Testis (tissue), 3 donors: Measurements from ENCODE around the gene STK36. TPM values are rescaled to one million over a fixed set of nuclear protein-coding genes. Genes with fewer than 3 reads are reported as not detected.

ENCODE experiments used
- DNase-seq: peaks from one replicate; pipeline ENCODE4 v3.0.0-alpha.2; 2019
- H3K27ac ChIP-seq, 2 donors: fragments of 200-600 bp; sonication (generic); one replicate each; pipeline ENCODE4 v1.5.1; 2019
- H3K27me3 ChIP-seq: fragments of 200-600 bp; sonication (generic); one replicate; pipeline ENCODE4 v1.5.1; 2019
- H3K36me3 ChIP-seq: fragments of 200-600 bp; sonication (generic); one replicate; pipeline ENCODE4 v1.5.1; 2017; ENCODE audit warnings: low read depth; ENCODE audit errors: missing control alignments
- H3K4me1 ChIP-seq: fragments of 200-600 bp; sonication (generic); one replicate; pipeline ENCODE4 v1.5.1; 2019
- H3K4me3 ChIP-seq, 2 donors: fragments of 200-600 bp; sonication (generic); one replicate each; pipeline ENCODE4 v1.5.1; 2017 to 2019
- H3K9me3 ChIP-seq: fragments of 200-600 bp; sonication (generic); one replicate; pipeline ENCODE4 v1.5.1; 2017
- CTCF ChIP-seq, 3 experiments: fragments of 450-650 bp in 2 of 3; fragments of 200-600 bp in 1 of 3; sonication (generic) in 1 of 3; IDR thresholded peaks; one replicate each; pipeline ENCODE4 v1.5.1; 2016 to 2019; ENCODE audit warnings: antibody characterized with exemption in 3 of 3, mild to moderate bottlenecking in 2 of 3, moderate library complexity in 1 of 3
- POLR2A ChIP-seq: fragments of 450-650 bp; IDR thresholded peaks from one replicate; pipeline ENCODE4 v1.6.1; 2017; ENCODE audit warnings: antibody characterized with exemption, mild to moderate bottlenecking, moderate library complexity
- WGBS, 2 donors: methylation state at CpG; one replicate each; pipeline ENCODE4 v1.1.5; 2018; 5-methylcytosine and 5-hydroxymethylcytosine counted together
- intact Hi-C: fragments of 100-400 bp; cut with DNase I; formaldehyde crosslinking; loops from one replicate; pipeline ENCODE4 v1.15.1; 2023; ENCODE audit warnings: low total_unique reads
- polyA plus RNA-seq: library from polyadenylated mRNA; stranded (reverse); fragments of 350-450 nt; fragmentation: Illumina TruSeq; extraction: RNeasy Lipid Tissue Mini Kit (QIAGEN cat#74804); gene quantifications from one replicate; pipeline ENCODE4 v1.2.3, GENCODE V29; 2014; ENCODE audit warnings: low read depth, low replicate concordance; ENCODE audit not compliant: insufficient read depth
- total RNA-seq, 2 donors: library from RNA; depleted of rRNA; stranded (reverse); fragments of >200 nt; gene quantifications; one replicate each; pipeline ENCODE4 v1.2.3, GENCODE V29; 2016

The STK36 gene
- total and polyA plus RNA-seq, 3 donors from 2014 or later: 153 to 186 (median 168) TPM

GRCh38 chr2:218659258-218659987 is 12.5 kb upstream of the STK36 start, which contains the start of the genes BCS1L and ZNF142:
Gene BCS1L (plus strand): TSS chr2:218659683. CDS start chr2:218660988, 1,305 bp downstream.
Gene ZNF142 (minus strand): TSS chr2:218659623. CDS start chr2:218656429, 3,194 bp downstream.
- TF ChIP-seq CTCF (IDR thresholded peaks at IDR 0.05) (no peak), POLR2A (no peak)
- no peaks in the 10 kb centered on the region for H3K36me3 ChIP-seq
- H3K9me3 ChIP-seq: no peaks in the 10 kb centered on the region
- DNase-seq: peak; percentile 98
- H3K27me3 ChIP-seq: no peaks in the 10 kb centered on the region
- peaks cover 10% of the 10 kb centered on the region for H3K4me1 ChIP-seq
- H3K27ac ChIP-seq: peak within 1 kb of the TSS; percentile 12 to 66
- 1% methylated on average over 26 to 49 of the region's 49 CpGs for WGBS, 2 donors
- intact Hi-C loops: no loop called here
- H3K4me3 ChIP-seq: peak within 1 kb of the TSS; percentile 75 to 77

GRCh38 chr2:218659988-218660358 is 11.9 kb upstream of the STK36 start:
- peak overlapping the region in 1 of 2 donors; percentile 66 for H3K27ac ChIP-seq
- H3K36me3 ChIP-seq: no peaks in the 10 kb centered on the region
- no peaks in the 10 kb centered on the region for H3K9me3 ChIP-seq
- H3K4me1 ChIP-seq: peaks cover 10% of the 10 kb centered on the region
- intact Hi-C loops: no loop called here
- TF ChIP-seq CTCF (IDR thresholded peaks at IDR 0.05) (no peak), POLR2A (no peak)
- no peaks in the 10 kb centered on the region for H3K27me3 ChIP-seq
- no peak for DNase-seq
- H3K4me3 ChIP-seq: peak overlapping the region; percentile 75 to 77
- 8 to 9% methylated on average over 8 of the region's 8 CpGs for WGBS, 2 donors

DNA sequence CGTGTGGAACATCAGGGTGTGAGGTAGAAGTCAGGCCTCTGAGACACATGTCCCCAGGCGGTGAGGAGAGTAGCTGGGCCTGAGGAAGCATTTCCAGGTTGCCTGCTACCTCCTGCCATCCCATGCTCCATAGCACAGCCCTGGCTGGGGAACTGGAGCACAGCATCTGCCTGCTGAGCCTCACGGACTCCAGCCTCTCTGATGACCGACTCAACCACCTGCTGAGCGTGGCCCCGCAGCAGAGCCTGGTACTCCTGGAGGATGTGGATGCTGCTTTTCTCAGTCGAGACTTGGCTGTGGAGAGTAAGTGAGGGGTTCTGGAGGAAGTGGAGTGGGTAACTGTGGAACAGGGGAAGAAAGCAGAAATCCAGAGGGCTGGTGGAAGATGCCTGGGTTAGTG is 9.5 kb upstream of the STK36 start:
- Histone ChIP-seq H3K4me3 (no peak overlapping the region), H3K9me3 (no peaks in the 10 kb centered on the region), H3K27me3 (no peaks in the 10 kb centered on the region), H3K4me1 (peaks cover 10% of the 10 kb centered on the region), H3K27ac (no peak overlapping the region), H3K36me3 (no peaks in the 10 kb centered on the region)
- 84 to 89% methylated on average over 7 of the region's 7 CpGs for WGBS, 2 donors
- intact Hi-C loops: no loop called here
- DNase-seq: no peak
- no peak for TF ChIP-seq CTCF (IDR thresholded peaks at IDR 0.05)
- no peak for TF ChIP-seq POLR2A

DNA sequence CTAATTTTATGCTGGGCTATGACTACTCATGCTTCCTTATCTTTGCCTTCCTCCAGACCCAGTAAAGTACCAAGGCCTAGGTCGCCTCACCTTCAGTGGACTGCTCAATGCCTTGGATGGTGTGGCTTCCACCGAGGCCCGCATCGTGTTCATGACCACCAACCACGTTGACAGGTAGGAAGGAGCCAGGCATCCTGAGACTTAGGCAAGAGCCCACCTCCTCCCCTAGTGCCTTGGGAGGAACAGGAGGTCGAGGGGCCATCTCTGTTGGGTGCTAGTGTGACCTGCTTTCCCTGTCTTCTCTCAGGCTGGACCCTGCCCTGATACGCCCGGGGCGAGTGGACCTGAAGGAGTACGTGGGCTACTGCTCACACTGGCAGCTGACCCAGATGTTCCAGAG is 9.1 kb upstream of the STK36 start:
- TF ChIP-seq CTCF (IDR thresholded peaks at IDR 0.05) (no peak), POLR2A (no peak)
- intact Hi-C loops: no loop called here
- no peak for DNase-seq
- no peaks in the 10 kb centered on the region for H3K27me3 ChIP-seq
- no peak overlapping the region for H3K27ac ChIP-seq
- H3K36me3 ChIP-seq: no peaks in the 10 kb centered on the region
- no peaks in the 10 kb centered on the region for H3K9me3 ChIP-seq
- WGBS, 2 donors: 86 to 90% methylated on average over 10 of the region's 10 CpGs
- peaks cover 10% of the 10 kb centered on the region for H3K4me1 ChIP-seq
- no peak overlapping the region for H3K4me3 ChIP-seq

GRCh38 chr2:218663901-218664300 is 8.0 kb upstream of the STK36 start:
- DNase-seq: no peak
- no peaks in the 10 kb centered on the region for H3K27me3 ChIP-seq
- H3K4me1 ChIP-seq: peaks cover 5% of the 10 kb centered on the region
- no peaks in the 10 kb centered on the region for H3K36me3 ChIP-seq
- no peak overlapping the region for H3K27ac ChIP-seq
- H3K9me3 ChIP-seq: no peaks in the 10 kb centered on the region
- no peak for TF ChIP-seq POLR2A
- TF ChIP-seq CTCF (IDR thresholded peaks at IDR 0.05): no peak
- whole genome bisulfite sequencing, 2 donors: 96% methylated on average over 15 of the region's 15 CpGs; no CpG with 5 or more reads in 1 of the 2 donors
- intact Hi-C loops: no loop called here
- H3K4me3 ChIP-seq: no peak overlapping the region
